Measurements from ENCODE around the gene CFAP69.

Gene CFAP69

GRCh38 chr7:90244909-90245851 lies at the start of gene CFAP69:
TSS of gene CFAP69 (plus strand) at chr7:90245174. CDS start at chr7:90245425, 251 bp downstream.
- TF ChIP-seq CTCF (conservative IDR thresholded peaks at IDR 0.05; ENCODE audit: low read depth), result no peak
- CTCF ChIA-PET, result interaction anchor here (0.6 kb wide), 1 partner anchor 15 kb away, joined by 3 read pairs; no protein-coding TSS in a partner anchor
- no peak within 1 kb of the TSS for H3K27ac ChIP-seq
- DNase-seq (ENCODE audit: low spot score), result peak; percentile 87
- POLR2A ChIA-PET (ENCODE audit: low non-redundant PET), result no interaction called here

GRCh38 chr7:90201500-90202195 lies 43.3 kb upstream of the CFAP69 start:
- DNase-seq (ENCODE audit: low spot score), result no peak
- POLR2A ChIA-PET (ENCODE audit: low non-redundant PET), result no interaction called here
- CTCF ChIA-PET, result no interaction called here
- no peak overlapping the region for H3K27ac ChIP-seq
- no peak for TF ChIP-seq CTCF (conservative IDR thresholded peaks at IDR 0.05; ENCODE audit: low read depth)

- POLR2A ChIA-PET (ENCODE audit: low non-redundant PET), result no interaction called here
- TF ChIP-seq CTCF (conservative IDR thresholded peaks at IDR 0.05; ENCODE audit: low read depth), result no peak
- H3K27ac ChIP-seq, result no peak overlapping the region
- CTCF ChIA-PET, result interaction anchor here (1.2 kb wide), 1 partner anchor 13 kb away, joined by 3 read pairs; no protein-coding TSS in a partner anchor
- DNase-seq (ENCODE audit: low spot score), result no peak
Measured at GRCh38 chr7:90207956-90208355, 37.0 kb upstream of the CFAP69 start.

- TF ChIP-seq CTCF (conservative IDR thresholded peaks at IDR 0.05; ENCODE audit: low read depth), result no peak
- no peak for DNase-seq (ENCODE audit: low spot score)
- ChIA-PET POLR2A (ENCODE audit: low non-redundant PET) (no interaction called here), CTCF (interaction anchor here (0.7 kb wide), 1 partner anchor 88 kb away, joined by 3 read pairs; no protein-coding TSS in a partner anchor)
- no peak overlapping the region for H3K27ac ChIP-seq
Measured at GRCh38 chr7:90209776-90210175, 35.2 kb upstream of the CFAP69 start.

- POLR2A ChIA-PET (ENCODE audit: low non-redundant PET), result no interaction called here
- DNase-seq (ENCODE audit: low spot score), result no peak
- CTCF ChIA-PET, result interaction anchor here (0.9 kb wide), 1 partner anchor 39 kb away, joined by 3 read pairs; no protein-coding TSS in a partner anchor
- H3K27ac ChIP-seq, result no peak overlapping the region
- TF ChIP-seq CTCF (conservative IDR thresholded peaks at IDR 0.05; ENCODE audit: low read depth), result no peak
Measured at GRCh38 chr7:90210475-90210874, 34.5 kb upstream of the CFAP69 start.

GRCh38 chr7:90210981-90211380 lies 34.0 kb upstream of the CFAP69 start:
- TF ChIP-seq CTCF (conservative IDR thresholded peaks at IDR 0.05; ENCODE audit: low read depth), result no peak
- POLR2A ChIA-PET (ENCODE audit: low non-redundant PET), result interaction anchor here (0.5 kb wide), 1 partner anchor 13 kb away, joined by 8 read pairs; no protein-coding TSS in a partner anchor
- CTCF ChIA-PET, result interaction anchor here (0.6 to 1.3 kb wide), 5 partner anchors 17 to 49 kb away, joined by 3 to 5 read pairs (median 3); no protein-coding TSS in a partner anchor
- no peak overlapping the region for H3K27ac ChIP-seq
- DNase-seq (ENCODE audit: low spot score), result no peak

Data from RWPE1 (cell line).